Measurements from ENCODE around the gene RILPL1.
A peak's percentile ranks its signal among the peaks of the same experiment; 100 is the strongest.
"Not testable (repeated sequence)": the region's sequence is repeated elsewhere in the genome, so short reads cannot be mapped to it uniquely, and the experiment has no call there.

Gene RILPL1

GRCh38 chr12:123457980-123458779 is 75.3 kb downstream of the RILPL1 start, which contains the start of gene SNRNP35:
TSS of gene SNRNP35 (plus strand) at chr12:123458139. CDS start at chr12:123465541, 7,402 bp downstream.
- peak; percentile 88 for DNase-seq

- no peak for DNase-seq
Observed at GRCh38 chr12:123453165-123453564, 80.4 kb downstream of the RILPL1 start.

GRCh38 chr12:123452276-123452550 is 81.3 kb downstream of the RILPL1 start:
- not testable (repeated sequence) for DNase-seq

- no peak for DNase-seq
Observed at GRCh38 chr12:123450636-123451035, 82.9 kb downstream of the RILPL1 start.

- no peak for DNase-seq
Observed at GRCh38 chr12:123449856-123450255, 83.7 kb downstream of the RILPL1 start.

GRCh38 chr12:123449249-123449733 is 84.2 kb downstream of the RILPL1 start:
- no peak for DNase-seq

GRCh38 chr12:123446333-123446713 is 87.2 kb downstream of the RILPL1 start:
- no peak for DNase-seq

GRCh38 chr12:123445388-123446332 is 87.9 kb downstream of the RILPL1 start:
- no peak for DNase-seq

GRCh38 chr12:123444092-123445026 is 89.2 kb downstream of the RILPL1 start:
- no peak for DNase-seq

GRCh38 chr12:123442774-123443173 is 90.7 kb downstream of the RILPL1 start:
- no peak for DNase-seq

- DNase-seq, result no peak
Observed at GRCh38 chr12:123441523-123442164, 91.9 kb downstream of the RILPL1 start.

GRCh38 chr12:123436017-123436964 is 97.2 kb downstream of the RILPL1 start, which contains the start of gene RILPL2:
TSS of gene RILPL2 (minus strand) at chr12:123436684. CDS start at chr12:123436420, 264 bp downstream.
- DNase-seq, result peak; percentile 89

GRCh38 chr12:123435636-123436016 is 97.9 kb downstream of the RILPL1 start:
- no peak for DNase-seq

- no peak for DNase-seq
Observed at GRCh38 chr12:123433615-123434014, 99.9 kb downstream of the RILPL1 start.

GRCh38 chr12:123431951-123432817 is 101.3 kb downstream of the RILPL1 start:
- DNase-seq, result not testable (repeated sequence)

- not testable (repeated sequence) for DNase-seq
Observed at GRCh38 chr12:123429101-123429500, 104.4 kb downstream of the RILPL1 start.

GRCh38 chr12:123428591-123428990 is 104.9 kb downstream of the RILPL1 start:
- no peak for DNase-seq

- no peak for DNase-seq
Observed at GRCh38 chr12:123427036-123427769, 106.3 kb downstream of the RILPL1 start.

- DNase-seq, result no peak
Observed at GRCh38 chr12:123421314-123421713, 112.2 kb downstream of the RILPL1 start.

All from RPMI8226 (cell line).